OCI-LY1 (cell line): ENCODE measurements around the gene USF2.

Source experiments
- EZH2 ChIP-seq: fragments of 200-600 bp; sonication (generic), shearing (Covaris generic); IDR thresholded peaks from 2 replicates; pipeline ENCODE4 v1.8.0; 2017; ENCODE audit warnings: borderline replicate concordance, mixed run types, mild to moderate bottlenecking, antibody characterized with exemption, low read length, moderate library complexity, mixed read lengths
- TF ChIP-seq, protein P1 (sequence below): fragments of 200-600 bp; sonication (generic), shearing (Covaris generic); IDR thresholded peaks from 2 replicates; pipeline ENCODE4 v1.5.1; 2017; ENCODE audit warnings: mild to moderate bottlenecking, antibody characterized with exemption, low read length, moderate library complexity, mixed read lengths

- no peak for TF ChIP-seq EZH2
- TF ChIP-seq, protein P1, sequence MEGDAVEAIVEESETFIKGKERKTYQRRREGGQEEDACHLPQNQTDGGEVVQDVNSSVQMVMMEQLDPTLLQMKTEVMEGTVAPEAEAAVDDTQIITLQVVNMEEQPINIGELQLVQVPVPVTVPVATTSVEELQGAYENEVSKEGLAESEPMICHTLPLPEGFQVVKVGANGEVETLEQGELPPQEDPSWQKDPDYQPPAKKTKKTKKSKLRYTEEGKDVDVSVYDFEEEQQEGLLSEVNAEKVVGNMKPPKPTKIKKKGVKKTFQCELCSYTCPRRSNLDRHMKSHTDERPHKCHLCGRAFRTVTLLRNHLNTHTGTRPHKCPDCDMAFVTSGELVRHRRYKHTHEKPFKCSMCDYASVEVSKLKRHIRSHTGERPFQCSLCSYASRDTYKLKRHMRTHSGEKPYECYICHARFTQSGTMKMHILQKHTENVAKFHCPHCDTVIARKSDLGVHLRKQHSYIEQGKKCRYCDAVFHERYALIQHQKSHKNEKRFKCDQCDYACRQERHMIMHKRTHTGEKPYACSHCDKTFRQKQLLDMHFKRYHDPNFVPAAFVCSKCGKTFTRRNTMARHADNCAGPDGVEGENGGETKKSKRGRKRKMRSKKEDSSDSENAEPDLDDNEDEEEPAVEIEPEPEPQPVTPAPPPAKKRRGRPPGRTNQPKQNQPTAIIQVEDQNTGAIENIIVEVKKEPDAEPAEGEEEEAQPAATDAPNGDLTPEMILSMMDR, result no peak
Measured at GRCh38 chr19:35284153-35285094, 15.7 kb downstream of the USF2 start.
